SH-SY5Y (cell line): ENCODE results near the gene CARS1.

Source experiments
- GATA2 ChIP-seq: IDR thresholded peaks from 2 replicates; pipeline ENCODE4 v1.6.1; 2011; ENCODE audit warnings: mild to moderate bottlenecking, low read depth, low read length
- GATA3 ChIP-seq: IDR thresholded peaks from 2 replicates; pipeline ENCODE4 v1.6.1; 2011; ENCODE audit warnings: low read depth, mild to moderate bottlenecking, low read length, moderate library complexity

DNA sequence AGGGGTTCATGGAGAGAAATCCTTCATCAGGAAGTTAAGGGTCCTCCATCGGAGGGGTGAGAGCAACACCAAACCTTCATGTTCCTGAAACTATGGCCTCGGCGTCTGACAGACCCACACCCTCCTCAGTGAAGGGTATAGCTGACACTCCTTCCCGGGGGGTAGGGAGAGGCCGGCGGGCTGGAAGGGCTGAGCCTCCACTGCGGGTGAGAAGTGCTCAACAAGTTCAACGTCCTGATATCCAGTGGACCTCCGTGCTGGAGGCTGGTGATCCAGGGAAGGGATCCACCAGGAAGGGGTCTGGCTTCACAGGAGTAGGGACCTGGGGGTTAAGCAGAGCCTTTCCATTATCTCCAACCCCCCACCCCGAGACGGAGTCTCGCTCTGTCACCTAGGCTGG lies 12.3 kb downstream of the CARS1 start:
- no peak for TF ChIP-seq GATA2
- TF ChIP-seq GATA3, result no peak
